Activated naive CD8-positive, alpha-beta T cell treated with anti-CD3 and anti-CD28 coated beads, Interleukin-2, amount 10 ng/mL, durations not matched to agents 7 days and 5 days (primary cell): Measurements from ENCODE around the gene KCNG1. TPM values are rescaled to one million over a fixed set of nuclear protein-coding genes. Genes with fewer than 3 reads are reported as not detected.
"Not testable (repeated sequence)": the region's sequence is repeated elsewhere in the genome, so short reads cannot be mapped to it uniquely, and the experiment has no call there.

Experiments
- ATAC-seq: fragments of 150-1000 bp; cut with Tn5 transposase; one replicate; pipeline ENCODE4 v1.10.0; 2021; ENCODE audit warnings: low read depth, moderate library complexity
- POLR2A ChIA-PET: fragments of 350-600 bp; sonication (Branson Sonifier 250); formaldehyde crosslinking; loops from one replicate; lab custom pipeline; 2021; ENCODE audit warnings: antibody characterized with exemption; lab: Charles Lee
- DNase-seq: peaks from one replicate; pipeline ENCODE4 v3.0.0; 2021
- H3K27ac Mint-ChIP-seq: one replicate; pipeline ENCODE4 v1.8.0; 2022; ENCODE audit warnings: mild to moderate bottlenecking, mixed read lengths
- H3K27me3 Mint-ChIP-seq: one replicate; pipeline ENCODE4 v1.8.0; 2022; ENCODE audit warnings: mild to moderate bottlenecking, moderate library complexity, mixed read lengths
- H3K36me3 Mint-ChIP-seq: one replicate; pipeline ENCODE4 v1.8.0; 2021; ENCODE audit warnings: mild to moderate bottlenecking, mixed read lengths
- H3K4me1 Mint-ChIP-seq: one replicate; pipeline ENCODE4 v1.8.0; 2021; ENCODE audit warnings: mixed read lengths
- H3K4me3 Mint-ChIP-seq: one replicate; pipeline ENCODE4 v1.8.0; 2022; ENCODE audit warnings: mild to moderate bottlenecking, moderate library complexity, mixed read lengths
- H3K9me3 Mint-ChIP-seq: one replicate; pipeline ENCODE4 v1.8.0; 2021; ENCODE audit warnings: mixed read lengths
- total RNA-seq, 2 experiments: library from RNA; stranded (reverse); gene quantifications; one replicate each; pipeline ENCODE4 v1.2.3, GENCODE V29; 2021

KCNG1 gene
- total RNA-seq, 2 experiments from 2014 or later, result not detected

GRCh38 chr20:50980851-50981713 lies 41.8 kb downstream of the KCNG1 start:
- Mint-ChIP-seq H3K4me1 (peaks cover 4% of the 10 kb centered on the region), H3K36me3 (no peaks in the 10 kb centered on the region), H3K9me3 (no peaks in the 10 kb centered on the region), H3K27ac (no peak overlapping the region), H3K4me3 (peak overlapping the region; percentile 11), H3K27me3 (peaks cover 24% of the 10 kb centered on the region)
- POLR2A ChIA-PET, result interaction anchor here (0.6 kb wide), 2 partner anchors 188 to 351 kb away, joined by 3 to 4 read pairs; no protein-coding TSS in a partner anchor
- DNase-seq (peak; percentile 56), ATAC-seq (peak; percentile 67)

DNA sequence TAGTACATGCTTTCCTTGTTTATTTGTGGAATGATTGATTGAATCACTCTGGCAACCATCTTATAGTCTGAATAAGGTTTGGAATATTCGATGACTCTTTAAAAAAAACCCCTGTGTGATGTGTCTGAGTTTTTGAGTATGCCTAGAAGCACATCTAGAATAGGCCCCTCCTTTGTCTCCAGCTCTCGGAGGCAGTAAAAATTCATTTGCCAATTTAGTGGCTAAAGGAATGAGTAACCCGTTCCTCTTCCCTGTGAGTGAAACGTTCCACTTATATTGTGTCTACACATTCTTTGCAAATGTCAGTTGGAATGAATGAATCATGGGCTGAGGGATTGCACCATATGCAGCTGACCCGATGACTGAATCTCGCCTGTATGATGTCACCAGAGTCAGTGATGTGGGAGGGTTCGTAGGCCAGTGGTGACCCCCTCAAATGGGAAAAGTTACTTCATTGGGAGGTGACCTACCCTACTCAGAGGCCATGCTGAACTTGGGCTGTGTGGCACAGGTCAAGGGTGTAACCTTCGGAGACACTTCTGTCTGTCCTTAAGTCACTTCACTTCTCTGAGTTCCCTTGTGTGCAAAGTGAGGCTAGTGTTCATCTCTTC lies 42.7 kb downstream of the KCNG1 start:
- DNase-seq, result no peak
- POLR2A ChIA-PET, result no interaction called here
- Mint-ChIP-seq H3K9me3 (no peaks in the 10 kb centered on the region), H3K4me3 (no peak overlapping the region), H3K36me3 (no peaks in the 10 kb centered on the region), H3K4me1 (peaks cover 4% of the 10 kb centered on the region), H3K27me3 (peaks cover 27% of the 10 kb centered on the region), H3K27ac (no peak overlapping the region)
- ATAC-seq, result no peak

DNA sequence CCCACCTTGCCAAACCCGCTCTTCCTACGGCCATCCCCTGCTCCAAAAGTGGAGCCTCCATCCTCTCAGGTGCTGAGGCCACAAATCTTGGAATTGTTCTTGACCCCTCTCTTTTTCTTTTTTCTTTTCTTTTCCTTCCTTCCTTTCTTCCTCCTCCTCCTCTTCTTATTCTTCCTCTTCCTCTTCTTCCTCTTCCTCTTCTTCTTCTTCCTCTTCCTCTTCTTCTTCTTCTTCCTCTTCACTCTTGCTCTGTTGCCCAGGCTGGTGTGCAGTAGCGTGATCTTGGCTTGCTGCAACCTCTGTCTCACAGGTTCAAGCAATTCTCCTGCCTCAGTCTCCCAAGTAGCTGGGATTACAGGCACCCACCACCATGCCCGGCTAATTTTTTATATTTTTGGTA lies 44.4 kb downstream of the KCNG1 start:
- DNase-seq, H3K4me1 Mint-ChIP-seq, POLR2A ChIA-PET, ATAC-seq, H3K36me3 Mint-ChIP-seq, H3K9me3 Mint-ChIP-seq, H3K27ac Mint-ChIP-seq, H3K4me3 Mint-ChIP-seq: not testable (repeated sequence)
- peaks cover 18% of the 10 kb centered on the region for H3K27me3 Mint-ChIP-seq

DNA sequence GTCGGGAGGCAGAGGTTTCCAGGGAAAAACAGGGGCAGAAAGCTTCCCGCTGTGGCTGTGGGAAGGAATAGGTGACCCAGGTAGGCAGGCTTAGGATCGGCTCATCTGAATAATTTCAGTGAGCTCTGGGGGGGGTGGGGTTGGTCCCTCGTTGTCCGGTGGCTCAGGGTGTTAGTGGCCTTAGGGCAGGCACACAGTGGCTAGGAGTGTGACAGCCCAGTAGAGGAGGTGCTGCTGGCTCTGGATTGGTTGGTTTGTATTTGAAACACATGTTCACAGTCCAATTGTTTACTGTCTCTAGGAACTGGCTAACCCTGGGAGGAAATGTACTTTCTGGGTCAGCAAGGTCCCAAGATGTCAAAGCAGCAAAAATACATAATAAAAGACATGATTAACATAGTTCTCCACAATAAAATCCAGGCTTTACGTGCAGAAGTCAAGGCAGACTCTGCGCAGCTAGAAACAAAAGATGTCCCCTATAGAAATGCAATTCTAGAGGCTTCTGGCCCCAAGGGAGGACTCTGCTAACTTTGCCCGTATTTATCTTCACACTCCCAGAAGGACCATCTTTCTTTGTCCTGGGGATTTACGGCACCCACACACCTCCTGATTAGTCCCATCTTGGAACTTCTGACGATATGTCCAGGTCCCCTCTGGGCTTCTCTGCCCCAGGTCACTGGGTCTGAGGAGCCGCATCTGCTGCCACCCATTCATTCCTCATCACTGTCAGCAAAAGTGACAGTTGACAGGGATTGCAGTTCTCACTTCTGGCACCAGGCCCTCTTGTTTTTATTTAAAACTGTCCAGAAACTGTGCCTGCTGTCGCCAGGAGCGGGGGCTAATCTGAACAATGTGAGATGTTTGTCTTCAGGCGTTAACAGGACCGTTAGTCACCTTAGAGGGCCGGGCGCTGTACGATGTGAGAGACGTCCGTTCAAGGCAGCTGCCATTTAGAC lies 45.6 kb downstream of the KCNG1 start:
- H3K27me3 Mint-ChIP-seq, result peaks cover 15% of the 10 kb centered on the region
- no peaks in the 10 kb centered on the region for H3K9me3 Mint-ChIP-seq
- peaks cover 2% of the 10 kb centered on the region for H3K4me1 Mint-ChIP-seq
- H3K36me3 Mint-ChIP-seq, result no peaks in the 10 kb centered on the region
- no peak overlapping the region for H3K4me3 Mint-ChIP-seq
- no peak for ATAC-seq
- no peak overlapping the region for H3K27ac Mint-ChIP-seq
- no peak for DNase-seq
- POLR2A ChIA-PET, result no interaction called here

DNA sequence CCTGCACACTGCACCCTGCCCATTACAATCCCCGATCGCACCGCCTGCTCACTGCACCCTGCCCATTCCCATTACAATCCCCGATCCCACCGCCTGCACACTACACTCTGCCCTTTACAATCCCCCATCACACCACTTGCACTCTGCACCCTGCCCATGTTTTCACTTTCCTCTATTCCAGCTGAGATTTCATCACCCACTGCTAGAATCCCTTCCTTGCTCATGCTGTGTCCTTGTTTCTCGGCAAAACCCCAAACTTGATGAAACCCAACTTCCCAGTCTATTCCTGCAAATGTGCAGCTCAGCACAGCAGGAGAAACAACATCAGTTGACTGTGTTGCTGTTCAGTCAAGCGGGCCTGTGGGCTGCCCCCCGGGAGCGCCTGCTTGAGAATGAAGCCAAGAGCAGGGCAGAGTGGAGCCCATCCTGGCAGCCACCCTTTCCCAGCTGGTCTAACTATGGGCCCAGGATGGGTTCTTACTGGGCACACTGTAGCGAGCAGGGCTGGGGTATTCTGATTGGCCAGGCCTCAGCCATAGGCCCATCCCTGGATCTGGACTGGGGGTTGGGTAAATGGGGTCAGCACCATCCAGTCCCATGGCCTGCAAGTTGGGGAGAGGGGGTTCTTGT lies 47.1 kb downstream of the KCNG1 start:
- no peaks in the 10 kb centered on the region for H3K9me3 Mint-ChIP-seq
- H3K4me1 Mint-ChIP-seq, result no peaks in the 10 kb centered on the region
- H3K36me3 Mint-ChIP-seq, result no peaks in the 10 kb centered on the region
- POLR2A ChIA-PET, result no interaction called here
- H3K4me3 Mint-ChIP-seq, result no peak overlapping the region
- no peak overlapping the region for H3K27ac Mint-ChIP-seq
- ATAC-seq (no peak), DNase-seq (no peak)
- H3K27me3 Mint-ChIP-seq, result peaks cover 9% of the 10 kb centered on the region

- H3K36me3 Mint-ChIP-seq, result no peaks in the 10 kb centered on the region
- H3K27me3 Mint-ChIP-seq, result no peaks in the 10 kb centered on the region
- DNase-seq (no peak), ATAC-seq (no peak)
- H3K27ac Mint-ChIP-seq, result no peak overlapping the region
- H3K4me1 Mint-ChIP-seq, result no peaks in the 10 kb centered on the region
- no peaks in the 10 kb centered on the region for H3K9me3 Mint-ChIP-seq
- no peak overlapping the region for H3K4me3 Mint-ChIP-seq
- POLR2A ChIA-PET, result no interaction called here
Observed at GRCh38 chr20:50969912-50970311, 53.0 kb downstream of the KCNG1 start.

DNA sequence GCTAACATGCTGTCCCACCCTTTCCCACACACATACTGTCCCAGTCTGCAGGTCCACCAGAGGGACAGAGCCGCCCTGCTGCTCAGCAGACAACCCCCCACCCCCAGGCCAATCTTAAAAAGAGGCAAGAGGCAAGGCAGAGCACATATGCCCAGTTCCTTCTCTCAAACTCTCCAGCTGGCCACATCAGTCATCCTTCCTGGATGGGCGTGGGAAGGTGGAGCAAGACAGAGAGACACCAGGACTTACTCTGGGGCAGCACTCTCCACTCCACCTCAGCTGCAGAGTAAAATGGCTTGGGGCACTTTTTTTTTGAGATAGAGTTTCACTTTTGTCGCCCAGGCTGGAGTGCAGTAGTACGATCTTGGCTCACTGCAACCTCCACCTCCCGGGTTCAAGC lies 53.5 kb downstream of the KCNG1 start:
- Mint-ChIP-seq H3K27ac (no peak overlapping the region), H3K27me3 (no peaks in the 10 kb centered on the region), H3K4me1 (no peaks in the 10 kb centered on the region), H3K4me3 (no peak overlapping the region), H3K9me3 (no peaks in the 10 kb centered on the region), H3K36me3 (no peaks in the 10 kb centered on the region)
- DNase-seq (no peak), ATAC-seq (no peak)
- POLR2A ChIA-PET, result no interaction called here

DNA sequence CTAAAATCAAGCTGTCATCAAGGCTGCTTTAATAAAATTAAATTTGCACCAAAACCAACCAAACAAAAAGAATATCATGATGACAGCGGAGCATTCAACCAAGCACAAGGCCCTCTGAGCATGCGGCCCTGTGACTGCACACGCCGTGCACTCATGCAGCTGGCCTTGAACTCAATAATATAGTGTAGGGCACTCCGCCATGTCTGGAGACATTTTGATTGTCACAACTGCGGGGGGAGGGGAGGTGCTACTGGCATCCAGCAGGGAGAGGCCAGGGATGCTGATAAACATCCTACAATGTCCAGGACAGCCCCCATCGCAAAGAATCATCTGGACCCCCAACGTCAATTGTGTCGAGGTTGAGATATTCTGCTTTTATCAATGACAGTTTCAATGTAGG lies 54.6 kb downstream of the KCNG1 start:
- ATAC-seq (no peak), DNase-seq (no peak)
- POLR2A ChIA-PET, result no interaction called here
- Mint-ChIP-seq H3K36me3 (no peaks in the 10 kb centered on the region), H3K27me3 (no peaks in the 10 kb centered on the region), H3K4me3 (no peak overlapping the region), H3K9me3 (no peaks in the 10 kb centered on the region), H3K4me1 (peaks cover 1% of the 10 kb centered on the region), H3K27ac (no peak overlapping the region)

DNA sequence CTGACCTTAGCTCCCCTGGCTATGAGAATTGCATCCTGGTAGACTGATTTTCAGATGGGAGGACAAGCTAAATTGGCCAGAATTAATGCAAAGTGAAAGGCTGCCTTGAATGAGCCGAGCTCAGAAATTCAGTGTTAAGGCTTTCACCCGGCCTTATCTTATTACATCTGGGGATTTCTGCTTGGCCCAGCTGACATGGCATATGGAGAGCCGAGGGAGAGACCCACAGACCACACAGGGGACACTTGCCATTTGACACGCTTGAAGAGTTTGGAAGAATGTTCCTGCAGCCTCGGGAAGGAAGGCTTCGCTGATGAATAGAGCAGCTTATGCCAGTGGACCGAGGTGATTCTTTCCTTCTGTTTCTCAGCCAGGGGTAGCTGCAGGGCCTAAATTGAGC lies 55.3 kb downstream of the KCNG1 start:
- Mint-ChIP-seq H3K4me1 (peaks cover 4% of the 10 kb centered on the region), H3K27me3 (no peaks in the 10 kb centered on the region), H3K36me3 (no peaks in the 10 kb centered on the region), H3K27ac (no peak overlapping the region), H3K9me3 (no peaks in the 10 kb centered on the region), H3K4me3 (no peak overlapping the region)
- ATAC-seq, result no peak
- POLR2A ChIA-PET, result interaction anchor here (0.8 kb wide), 1 partner anchor 9 kb away, joined by 3 read pairs; the partner anchor contains the start of genes DPM1 and MOCS3
- DNase-seq, result no peak

DNA sequence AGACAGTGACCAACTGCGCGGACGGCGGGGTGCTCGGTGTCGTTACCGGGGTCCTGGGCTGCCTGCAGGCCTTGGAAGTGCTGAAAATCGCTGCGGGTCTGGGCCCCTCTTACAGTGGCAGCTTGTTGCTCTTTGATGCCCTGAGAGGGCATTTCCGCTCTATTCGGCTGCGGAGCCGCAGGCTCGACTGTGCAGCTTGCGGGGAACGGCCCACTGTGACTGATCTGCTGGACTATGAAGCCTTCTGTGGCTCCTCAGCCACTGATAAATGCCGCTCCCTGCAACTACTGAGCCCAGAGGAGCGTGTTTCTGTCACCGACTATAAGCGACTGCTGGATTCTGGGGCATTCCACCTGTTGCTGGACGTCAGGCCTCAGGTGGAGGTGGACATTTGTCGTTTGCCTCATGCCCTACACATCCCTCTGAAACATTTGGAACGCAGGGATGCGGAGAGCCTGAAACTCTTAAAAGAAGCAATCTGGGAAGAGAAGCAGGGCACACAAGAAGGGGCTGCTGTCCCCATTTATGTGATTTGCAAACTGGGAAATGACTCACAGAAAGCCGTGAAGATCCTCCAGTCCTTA lies 63.3 kb downstream of the KCNG1 start:
- Mint-ChIP-seq H3K4me3 (peak overlapping the region; percentile 94), H3K4me1 (peaks cover 36% of the 10 kb centered on the region), H3K36me3 (peaks cover 7% of the 10 kb centered on the region), H3K27me3 (no peaks in the 10 kb centered on the region), H3K9me3 (no peaks in the 10 kb centered on the region), H3K27ac (peak overlapping the region; percentile 93)
- DNase-seq (no peak), ATAC-seq (no peak)
- POLR2A ChIA-PET, result interaction anchor here (3.4 to 3.9 kb wide), 2 partner anchors 28 to 165 kb away, joined by 41 to 106 read pairs; partner anchors contain the start of genes ADNP and BCAS4

- POLR2A ChIA-PET, result interaction anchor here (0.6 to 3.9 kb wide), 20 partner anchors 8 to 772 kb away, joined by 3 to 106 read pairs (median 4); partner anchors contain the start of genes ADNP, BCAS4 and PARD6B
- H3K4me3 Mint-ChIP-seq, result peak within 1 kb of the TSS; percentile 94
- ATAC-seq (peak; percentile 67), DNase-seq (peak; percentile 74)
- peaks cover 38% of the 10 kb centered on the region for H3K4me1 Mint-ChIP-seq
- H3K27ac Mint-ChIP-seq, result peak within 1 kb of the TSS; percentile 93
- no peaks in the 10 kb centered on the region for H3K27me3 Mint-ChIP-seq
- no peaks in the 10 kb centered on the region for H3K9me3 Mint-ChIP-seq
- peaks cover 9% of the 10 kb centered on the region for H3K36me3 Mint-ChIP-seq
Observed at GRCh38 chr20:50958615-50959542, 64.0 kb downstream of the KCNG1 start, which contains the start of gene MOCS3. TSS of gene MOCS3 (plus strand) at chr20:50958818. CDS start at chr20:50958843, 25 bp downstream.
